SU-DHL-6 (cell line): ENCODE results near the gene UFC1.

Source experiments
- H2AFZ ChIP-seq: fragments of 200-600 bp; sonication (generic); 2 replicates; pipeline ENCODE4 v1.6.1; 2014; ENCODE audit warnings: low read depth, mild to moderate bottlenecking, moderate library complexity, mixed read lengths, antibody characterized with exemption, low read length; ENCODE audit not compliant: severe bottlenecking
- H3F3A ChIP-seq: fragments of 200-600 bp; shearing (Covaris generic); 2 replicates; pipeline ENCODE4 v1.6.0; 2016; ENCODE audit warnings: antibody characterized with exemption, mild to moderate bottlenecking; ENCODE audit not compliant: insufficient read depth
- H3K27ac ChIP-seq: fragments of 200-600 bp; sonication (generic); 2 replicates; pipeline ENCODE4 v1.5.1; 2016; ENCODE audit warnings: low read depth, mild to moderate bottlenecking, low read length, moderate library complexity, mixed read lengths
- H3K27me3 ChIP-seq: fragments of 200-600 bp; sonication (generic), shearing (Covaris generic); 2 replicates; pipeline ENCODE4 v1.6.0; 2014; ENCODE audit warnings: mild to moderate bottlenecking, low read length
- H3K36me3 ChIP-seq: fragments of 200-600 bp; sonication (generic); 2 replicates; pipeline ENCODE4 v1.6.1; 2014; ENCODE audit warnings: mild to moderate bottlenecking, low read length, mixed read lengths
- H3K4me2 ChIP-seq: fragments of 300-600, 200-600 bp; shearing (Covaris generic), sonication (generic); 2 replicates; pipeline ENCODE4 v1.6.0; 2014; ENCODE audit warnings: low read length, low read depth, mild to moderate bottlenecking; ENCODE audit not compliant: poor library complexity, severe bottlenecking
- H3K4me3 ChIP-seq: fragments of 200-600 bp; sonication (generic); 2 replicates; pipeline ENCODE4 v1.5.1; 2014; ENCODE audit warnings: antibody characterized with exemption, low read length, mild to moderate bottlenecking, mixed read lengths; ENCODE audit not compliant: insufficient read depth, poor library complexity, severe bottlenecking
- H3K79me2 ChIP-seq: fragments of 200-600 bp; sonication (generic); 2 replicates; pipeline ENCODE4 v1.6.1; 2014; ENCODE audit warnings: mild to moderate bottlenecking, low read length, moderate library complexity; ENCODE audit not compliant: insufficient read depth
- H3K9ac ChIP-seq: fragments of 200-600 bp; sonication (generic); 2 replicates; pipeline ENCODE4 v1.7.0; 2014; ENCODE audit warnings: mild to moderate bottlenecking, low read length
- H3K9me2 ChIP-seq: fragments of 200-600 bp; sonication (generic); replicated peaks from 2 replicates; pipeline ENCODE4 v1.6.1; 2014; ENCODE audit warnings: low read length; ENCODE audit not compliant: insufficient read depth
- H3K9me3 ChIP-seq: fragments of 200-600 bp; sonication (generic); 2 replicates; pipeline ENCODE4 v1.6.1; 2014; ENCODE audit warnings: low read length, mixed read lengths; ENCODE audit not compliant: insufficient read depth
- H4K20me1 ChIP-seq: fragments of 200-600 bp; sonication (generic); 2 replicates; pipeline ENCODE4 v1.6.1; 2014; ENCODE audit warnings: low read depth, mild to moderate bottlenecking, antibody characterized with exemption, low read length, moderate library complexity, mixed read lengths
- EZH2phosphoT487 ChIP-seq: fragments of 200-600 bp; sonication (generic), shearing (Covaris generic); conservative IDR thresholded peaks from 2 replicates; pipeline ENCODE4 v1.6.1; 2018; ENCODE audit warnings: mild to moderate bottlenecking, antibody characterized with exemption, low read length, moderate library complexity, mixed read lengths
- TF ChIP-seq, protein P1 (sequence below): fragments of 200-600 bp; sonication (generic); IDR thresholded peaks from one replicate; pipeline ENCODE4 v1.5.1; 2017; ENCODE audit warnings: antibody characterized with exemption, mild to moderate bottlenecking, low read length, moderate library complexity; ENCODE audit not compliant: insufficient read depth, poor library complexity, severe bottlenecking

The UFC1 gene

DNA sequence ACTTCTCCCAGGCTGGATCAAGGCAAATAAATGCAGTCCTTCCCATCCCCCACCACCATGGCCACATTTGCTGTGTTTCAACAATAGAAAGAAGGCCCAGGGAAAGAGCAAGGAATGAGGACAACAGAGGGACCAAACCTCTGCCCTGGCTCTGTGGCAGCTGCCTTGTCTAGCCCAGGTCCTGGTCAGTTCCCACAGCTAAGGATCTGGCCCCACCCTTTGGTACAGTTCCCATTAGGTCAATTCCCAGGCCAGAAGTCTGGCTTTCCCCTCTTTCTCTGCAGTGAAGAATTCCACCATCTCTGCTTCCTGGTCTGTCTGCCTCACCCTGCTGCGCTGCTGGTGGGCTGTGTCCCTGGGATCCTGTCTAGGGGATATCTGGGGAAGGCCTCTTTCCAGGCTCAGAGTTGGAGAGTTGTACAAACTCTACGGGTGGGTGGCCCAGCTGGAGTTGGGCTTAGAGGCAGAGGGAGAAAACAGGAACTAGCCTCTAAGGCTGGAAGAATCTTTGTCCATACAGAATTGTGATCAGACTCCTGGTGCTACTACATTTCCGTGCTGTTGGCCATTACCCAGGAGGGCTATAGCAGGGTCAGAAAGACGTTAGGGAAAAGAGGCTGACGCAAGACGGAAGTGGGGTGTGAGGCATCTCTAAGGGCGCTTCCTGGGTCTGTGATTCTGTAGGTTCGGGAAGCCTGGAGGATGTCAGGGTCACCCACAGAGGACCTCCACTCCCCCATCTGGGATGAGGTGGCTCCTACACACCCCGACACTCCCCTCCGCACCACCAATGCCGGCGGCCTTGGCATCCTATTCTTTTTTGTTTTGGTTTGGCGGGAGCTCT lies 47.4 kb downstream of the UFC1 start:
- no peak overlapping the region for H3K4me3 ChIP-seq

DNA sequence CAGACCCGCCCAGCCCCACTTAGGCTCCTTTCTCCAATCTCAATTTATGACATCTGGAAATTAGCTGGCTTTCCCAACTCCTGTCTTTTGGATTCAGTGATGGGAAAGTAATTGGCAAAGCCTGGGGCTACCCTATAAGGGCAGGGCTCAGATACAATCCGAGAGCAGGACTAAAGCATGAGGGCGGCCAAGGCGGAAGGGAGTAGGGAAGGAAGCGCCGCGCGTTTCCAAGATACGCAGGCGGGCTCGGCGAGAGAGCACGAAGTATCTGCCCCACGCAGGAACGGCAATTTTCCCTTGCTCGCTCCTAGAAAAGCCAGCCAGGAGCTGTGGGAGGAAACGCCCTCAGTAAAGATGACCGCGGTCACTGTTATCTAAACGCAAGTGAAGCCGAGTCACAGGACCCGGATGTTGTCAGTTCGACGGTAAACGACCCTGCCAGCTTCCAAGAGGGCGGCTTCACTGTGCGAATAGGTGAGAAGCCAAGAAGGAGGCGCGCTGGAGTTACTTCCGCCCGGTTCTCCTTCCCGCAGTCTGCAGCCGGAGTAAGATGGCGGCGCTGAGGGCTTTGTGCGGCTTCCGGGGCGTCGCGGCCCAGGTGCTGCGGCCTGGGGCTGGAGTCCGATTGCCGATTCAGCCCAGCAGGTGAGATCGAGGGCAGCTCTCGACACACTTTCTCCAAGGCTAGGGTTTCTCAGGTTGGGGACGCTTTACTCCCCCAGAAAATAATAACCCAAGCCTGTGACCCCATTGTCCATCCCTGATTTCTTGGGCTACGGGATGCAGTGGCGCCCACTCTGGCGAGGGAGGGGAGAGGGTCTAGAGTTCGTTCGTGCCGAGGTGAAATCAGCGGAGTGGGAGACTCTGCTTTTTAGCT lies 48.3 kb downstream of the UFC1 start, which contains the start of gene NDUFS2:
Gene NDUFS2 (plus strand): TSS at position 532 of the 877 bp plus-strand sequence. CDS start 19 bp downstream, at position 551.
- H4K20me1 ChIP-seq = no peaks in the 10 kb centered on the region
- H3K27ac ChIP-seq = peak within 1 kb of the TSS; percentile 48
- peak within 1 kb of the TSS; percentile 75 for H3K9ac ChIP-seq
- no peaks in the 10 kb centered on the region for H3K27me3 ChIP-seq
- H3K4me2 ChIP-seq = peak within 1 kb of the TSS; percentile 77
- no peaks in the 10 kb centered on the region for H3F3A ChIP-seq
- H3K9me3 ChIP-seq = no peaks in the 10 kb centered on the region
- no peaks in the 10 kb centered on the region for H3K36me3 ChIP-seq
- peak within 1 kb of the TSS; percentile 93 for H2AFZ ChIP-seq
- TF ChIP-seq, protein P1, sequence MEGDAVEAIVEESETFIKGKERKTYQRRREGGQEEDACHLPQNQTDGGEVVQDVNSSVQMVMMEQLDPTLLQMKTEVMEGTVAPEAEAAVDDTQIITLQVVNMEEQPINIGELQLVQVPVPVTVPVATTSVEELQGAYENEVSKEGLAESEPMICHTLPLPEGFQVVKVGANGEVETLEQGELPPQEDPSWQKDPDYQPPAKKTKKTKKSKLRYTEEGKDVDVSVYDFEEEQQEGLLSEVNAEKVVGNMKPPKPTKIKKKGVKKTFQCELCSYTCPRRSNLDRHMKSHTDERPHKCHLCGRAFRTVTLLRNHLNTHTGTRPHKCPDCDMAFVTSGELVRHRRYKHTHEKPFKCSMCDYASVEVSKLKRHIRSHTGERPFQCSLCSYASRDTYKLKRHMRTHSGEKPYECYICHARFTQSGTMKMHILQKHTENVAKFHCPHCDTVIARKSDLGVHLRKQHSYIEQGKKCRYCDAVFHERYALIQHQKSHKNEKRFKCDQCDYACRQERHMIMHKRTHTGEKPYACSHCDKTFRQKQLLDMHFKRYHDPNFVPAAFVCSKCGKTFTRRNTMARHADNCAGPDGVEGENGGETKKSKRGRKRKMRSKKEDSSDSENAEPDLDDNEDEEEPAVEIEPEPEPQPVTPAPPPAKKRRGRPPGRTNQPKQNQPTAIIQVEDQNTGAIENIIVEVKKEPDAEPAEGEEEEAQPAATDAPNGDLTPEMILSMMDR = peak; percentile 18
- TF ChIP-seq EZH2phosphoT487 = no peak
- H3K4me3 ChIP-seq = peak within 1 kb of the TSS; percentile 71
- no peaks in the 10 kb centered on the region for H3K9me2 ChIP-seq
- peaks cover 10% of the 10 kb centered on the region for H3K79me2 ChIP-seq

More for the DNA sequence above, 47.4 kb downstream of the UFC1 start:
- Histone ChIP-seq H3K9me2 (no peaks in the 10 kb centered on the region), H3K4me2 (peak overlapping the region; percentile 35), H3F3A (no peaks in the 10 kb centered on the region), H3K9ac (no peak overlapping the region), H2AFZ (peak overlapping the region; percentile 93), H3K36me3 (no peaks in the 10 kb centered on the region), H3K27me3 (no peaks in the 10 kb centered on the region), H3K27ac (no peak overlapping the region), H3K79me2 (peaks cover 10% of the 10 kb centered on the region), H3K9me3 (no peaks in the 10 kb centered on the region), H4K20me1 (no peaks in the 10 kb centered on the region)
- TF ChIP-seq, protein P1 = no peak
- TF ChIP-seq EZH2phosphoT487 = no peak

DNA sequence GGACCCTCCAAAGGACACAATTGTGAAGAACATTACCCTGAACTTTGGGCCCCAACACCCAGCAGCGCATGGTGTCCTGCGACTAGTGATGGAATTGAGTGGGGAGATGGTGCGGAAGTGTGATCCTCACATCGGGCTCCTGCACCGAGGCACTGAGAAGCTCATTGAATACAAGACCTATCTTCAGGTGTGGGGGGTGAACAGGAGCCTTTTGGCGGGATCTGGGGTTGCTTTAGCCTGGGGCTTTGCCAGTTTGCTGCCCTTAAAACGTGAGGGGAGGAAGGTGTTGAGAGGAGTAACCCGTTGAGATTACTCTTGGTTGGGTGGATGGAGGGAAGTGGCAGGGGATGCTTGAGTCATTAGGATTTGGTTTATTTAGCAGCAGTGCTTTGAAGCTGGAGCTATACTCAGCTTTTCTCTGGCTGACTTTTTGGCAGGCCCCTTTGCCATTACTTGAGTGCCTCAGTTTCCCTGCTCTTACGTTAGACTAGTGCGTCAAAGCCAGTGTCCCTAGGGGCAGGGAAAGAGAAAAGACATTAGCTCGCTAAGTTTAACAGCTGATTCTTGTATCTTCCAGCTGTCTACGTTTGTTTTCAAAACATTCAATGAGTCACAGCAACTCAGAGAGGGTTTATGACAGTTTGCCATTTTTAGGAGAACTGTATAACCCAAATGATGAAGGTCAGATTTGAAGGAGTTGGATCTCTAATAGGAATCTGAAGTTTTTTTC lies 52.8 kb downstream of the UFC1 start:
- Histone ChIP-seq H3K79me2 (peaks cover 10% of the 10 kb centered on the region), H3K27me3 (no peaks in the 10 kb centered on the region), H3F3A (no peaks in the 10 kb centered on the region), H3K9me2 (no peaks in the 10 kb centered on the region), H3K9ac (no peak overlapping the region), H3K4me3 (no peak overlapping the region), H3K9me3 (no peaks in the 10 kb centered on the region), H3K4me2 (no peak overlapping the region), H4K20me1 (no peaks in the 10 kb centered on the region), H3K36me3 (peaks cover 4% of the 10 kb centered on the region; the same call in 1 of the 2 replicates), H3K27ac (no peak overlapping the region), H2AFZ (no peak overlapping the region)
- TF ChIP-seq, protein P1 = no peak
- TF ChIP-seq EZH2phosphoT487 = no peak
